Activated naive CD8-positive, alpha-beta T cell treated with anti-CD3 and anti-CD28 coated beads, Interleukin-2, amount 50 U/mL, for 16 hours (primary cell): ENCODE results near the gene IFNGR1.
"Not testable (repeated sequence)": the region's sequence is repeated elsewhere in the genome, so short reads cannot be mapped to it uniquely, and the experiment has no call there.

Experiments
- DNase-seq: peaks from one replicate; pipeline ENCODE4 v3.0.0-alpha.2; 2020; ENCODE audit warnings: low read depth, low spot score

IFNGR1 gene

GRCh38 chr6:137213813-137214212, 5.4 kb downstream of the IFNGR1 start:
- no peak for DNase-seq

GRCh38 chr6:137213331-137213740, 5.8 kb downstream of the IFNGR1 start:
- DNase-seq = no peak

- no peak for DNase-seq
These were observed 7.3 kb downstream of the IFNGR1 start for GRCh38 chr6:137211910-137212309.

- DNase-seq = no peak
These were observed 8.3 kb downstream of the IFNGR1 start for GRCh38 chr6:137210903-137211302.

- no peak for DNase-seq
These were observed 10.9 kb downstream of the IFNGR1 start for GRCh38 chr6:137208279-137208678.

GRCh38 chr6:137207457-137207856, 11.7 kb downstream of the IFNGR1 start:
- DNase-seq = not testable (repeated sequence)

- no peak for DNase-seq
These were observed 12.6 kb downstream of the IFNGR1 start for GRCh38 chr6:137206577-137206976.

- DNase-seq = no peak
These were observed 15.9 kb downstream of the IFNGR1 start for GRCh38 chr6:137203256-137203655.

GRCh38 chr6:137202078-137202477, 17.1 kb downstream of the IFNGR1 start:
- DNase-seq = no peak

- no peak for DNase-seq
These were observed 18.2 kb downstream of the IFNGR1 start for GRCh38 chr6:137201006-137201405.

- no peak for DNase-seq
These were observed 18.9 kb downstream of the IFNGR1 start for GRCh38 chr6:137200288-137200687.

- no peak for DNase-seq
These were observed 21.2 kb downstream of the IFNGR1 start for GRCh38 chr6:137197684-137198645.

GRCh38 chr6:137193256-137194070, 25.7 kb downstream of the IFNGR1 start:
- DNase-seq = no peak

GRCh38 chr6:137192821-137193220, 26.4 kb downstream of the IFNGR1 start:
- DNase-seq = no peak

- no peak for DNase-seq
These were observed 27.5 kb downstream of the IFNGR1 start for GRCh38 chr6:137191670-137192069.

GRCh38 chr6:137191236-137191635, 27.9 kb downstream of the IFNGR1 start:
- no peak for DNase-seq

- DNase-seq = no peak
These were observed 28.5 kb downstream of the IFNGR1 start for GRCh38 chr6:137190583-137191094.

- DNase-seq = no peak
These were observed 30.3 kb downstream of the IFNGR1 start for GRCh38 chr6:137188855-137189254.

- DNase-seq = no peak
These were observed 33.9 kb downstream of the IFNGR1 start for GRCh38 chr6:137185290-137185689.

GRCh38 chr6:137182654-137183073, 36.5 kb downstream of the IFNGR1 start:
- no peak for DNase-seq

GRCh38 chr6:137181891-137182653, 37.1 kb downstream of the IFNGR1 start:
- DNase-seq = no peak
